NCI-H146 (cell line): ENCODE results near the gene MRAS.

Source experiments
- DNase-seq: peaks from one replicate; lab custom pipeline; 2025; lab: John Stamatoyannopoulos, UW

MRAS gene

DNA sequence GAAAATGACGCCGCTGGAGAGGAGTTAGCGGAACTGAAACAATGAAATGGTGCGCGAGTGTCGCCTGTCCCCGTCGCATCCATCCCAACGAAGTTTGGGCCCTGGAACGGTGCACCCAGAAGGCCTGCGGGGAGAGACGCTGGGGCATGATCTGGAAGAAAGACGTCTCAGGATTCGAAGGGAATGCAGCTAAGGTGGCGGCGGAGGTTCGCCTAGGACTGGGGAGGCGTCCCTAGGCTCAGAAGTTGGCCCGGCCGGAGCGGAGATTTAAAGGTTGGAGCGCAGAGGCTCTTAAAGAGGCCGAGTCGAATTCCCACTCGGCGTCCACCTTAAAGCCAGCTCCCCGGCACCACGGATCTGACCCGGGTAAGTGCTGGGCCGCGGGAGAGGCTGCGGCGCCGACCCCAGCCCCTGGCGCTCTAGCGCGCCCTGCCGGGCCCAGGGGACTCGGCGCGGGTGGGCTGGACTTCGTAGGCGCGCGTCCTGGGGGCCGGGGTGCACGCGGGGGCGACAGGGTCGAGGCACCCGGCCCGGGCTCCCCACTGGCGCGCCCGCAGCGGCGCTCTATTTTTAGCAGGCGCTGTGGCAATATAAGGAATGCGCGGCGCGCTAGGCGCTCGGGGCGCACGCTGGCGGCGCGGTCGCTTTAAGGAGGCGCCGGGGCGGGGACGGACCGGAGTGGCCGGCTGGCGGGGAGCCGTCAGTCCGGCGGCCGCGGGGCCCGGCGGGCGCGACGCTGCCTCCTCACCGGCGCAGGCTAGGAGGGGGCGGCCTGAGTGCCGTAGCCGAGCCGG lies at the start of gene MRAS:
MRAS (plus strand) TSS at position 620 of the 794 bp plus-strand sequence. CDS start 24,305 bp downstream, outside the sequence.
- peak; percentile 93 for DNase-seq

DNA sequence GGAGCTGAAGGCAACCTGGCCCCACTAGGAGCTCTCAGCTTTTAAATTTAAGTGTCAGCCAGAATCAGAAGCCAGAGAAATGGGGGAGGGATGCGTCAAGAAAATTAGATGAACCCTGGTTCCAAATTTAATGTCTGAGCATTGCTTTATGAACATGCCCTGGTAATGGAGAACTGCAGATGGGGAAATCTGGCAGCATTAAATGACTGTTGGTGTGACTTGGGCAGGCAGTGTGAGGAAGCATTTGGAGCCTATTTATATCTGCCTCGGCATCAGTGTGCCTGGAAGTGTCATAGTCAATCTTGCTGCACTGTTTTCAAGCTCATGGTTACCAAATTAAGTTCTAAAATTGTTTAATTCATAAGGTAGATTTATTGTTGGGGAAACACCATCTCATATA lies 47.7 kb upstream of the MRAS start:
- DNase-seq = no peak

DNA sequence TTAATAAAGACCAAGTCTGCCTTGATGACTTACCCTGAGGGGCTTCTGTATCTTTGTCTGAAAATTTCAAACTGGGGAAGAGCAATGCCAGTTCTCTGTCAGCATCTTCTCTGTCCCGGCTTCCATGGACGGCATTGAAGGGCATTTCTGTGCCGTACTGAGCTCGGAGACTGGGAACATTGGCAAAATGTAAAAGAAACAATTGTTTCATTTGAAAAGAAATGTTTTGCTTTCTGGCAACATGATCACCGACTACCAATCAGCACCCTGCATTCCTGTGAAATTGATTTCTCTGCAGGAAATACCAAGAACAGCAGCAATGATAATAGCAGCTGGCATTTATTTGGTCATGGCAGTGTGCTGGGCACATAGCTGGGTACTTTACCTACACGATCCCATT lies 44.9 kb upstream of the MRAS start:
- DNase-seq = no peak

DNA sequence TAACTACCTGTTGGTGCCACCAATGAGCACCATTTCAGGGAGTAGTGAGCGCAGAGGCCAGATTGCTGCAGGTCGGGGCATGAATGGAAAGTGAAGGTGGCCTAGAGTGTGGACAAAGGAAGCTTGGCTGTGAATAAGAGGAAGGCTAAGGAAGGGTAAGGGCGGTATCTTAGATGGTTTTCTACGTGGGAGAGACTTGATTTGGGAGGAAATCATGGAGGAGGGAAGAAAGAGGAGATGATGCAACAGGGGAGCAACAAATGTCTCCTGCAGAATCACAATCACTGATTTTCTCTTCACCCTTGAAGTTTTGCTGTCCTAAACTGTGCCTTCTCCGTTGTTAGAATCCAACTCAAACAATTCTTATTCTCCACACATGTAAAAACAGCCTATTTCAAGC lies 40.5 kb upstream of the MRAS start:
- no peak for DNase-seq

DNA sequence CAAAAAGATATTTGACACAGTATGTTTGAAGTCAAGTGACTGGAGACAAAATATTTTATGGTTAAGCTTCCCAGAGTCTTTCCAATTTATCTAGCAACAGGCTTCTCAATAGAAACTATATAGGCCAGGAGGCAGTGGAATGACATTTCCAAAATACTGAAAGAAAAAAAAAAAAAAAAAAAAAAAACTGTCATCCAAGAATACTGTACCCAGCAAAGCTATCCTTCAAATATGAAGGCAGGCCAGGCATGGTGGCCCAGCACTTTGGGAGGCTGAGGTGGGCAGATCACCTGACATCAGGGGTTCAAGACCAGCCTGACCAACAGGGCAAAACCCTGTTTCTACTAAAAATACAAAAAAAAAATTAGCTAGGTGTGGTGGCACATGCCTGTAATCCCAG lies 39.6 kb upstream of the MRAS start:
- no peak for DNase-seq

DNA sequence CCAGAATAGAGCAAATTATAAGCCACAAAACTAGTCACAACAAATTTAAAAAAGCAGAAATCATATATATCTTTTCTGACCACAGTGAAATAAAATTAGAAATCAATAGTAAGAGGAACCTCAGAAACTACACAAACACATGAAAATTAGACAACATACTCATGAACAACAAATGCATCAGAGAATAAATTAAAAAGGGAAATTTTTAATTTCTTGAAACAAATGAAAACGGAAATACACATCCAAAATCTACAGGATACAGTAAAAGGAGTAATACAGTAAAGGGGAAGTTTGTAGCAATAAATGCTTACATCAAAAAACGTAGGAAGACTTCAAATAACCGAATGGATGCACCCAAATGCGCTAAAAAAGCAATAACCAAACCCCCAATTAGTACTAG lies 37.9 kb upstream of the MRAS start:
- no peak for DNase-seq

DNA sequence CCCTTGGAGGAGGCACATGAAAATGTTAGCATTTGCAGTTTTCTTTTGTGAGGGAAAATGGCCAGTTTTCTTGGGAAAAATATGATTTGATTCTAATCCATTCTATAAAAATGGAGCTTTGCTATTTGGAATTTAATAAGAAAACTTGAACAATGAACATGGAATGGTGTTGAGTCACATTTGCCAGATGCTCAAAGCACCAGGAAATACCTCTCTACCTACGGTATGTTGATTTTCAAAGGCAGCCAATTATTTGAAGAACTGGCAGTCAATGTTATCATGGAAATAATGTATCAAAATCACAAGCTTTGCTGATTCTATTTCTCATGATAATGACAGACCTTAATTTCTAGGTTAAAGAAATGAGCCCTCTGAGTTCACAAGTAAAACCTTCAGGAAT lies 33.6 kb upstream of the MRAS start:
- no peak for DNase-seq

DNA sequence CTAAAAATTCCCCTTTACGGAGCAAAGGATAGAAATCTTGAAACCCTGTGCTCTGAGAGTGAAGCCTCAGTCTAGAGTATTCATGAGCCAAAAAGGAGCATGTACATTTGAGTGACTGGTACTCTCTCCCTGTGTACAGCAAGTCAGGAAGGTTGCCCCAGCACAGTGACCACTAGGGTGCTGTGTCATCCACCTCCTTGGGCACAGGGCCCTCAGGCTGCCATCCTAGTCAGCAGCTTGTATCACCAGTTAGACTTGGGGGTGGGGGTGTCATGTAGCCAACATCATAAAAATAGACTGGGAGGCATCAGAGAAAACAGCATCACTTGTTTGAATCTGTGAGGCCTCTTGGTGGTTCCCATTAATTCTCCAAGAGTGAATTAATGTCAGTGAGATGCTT lies 30.7 kb upstream of the MRAS start:
- DNase-seq = no peak

DNA sequence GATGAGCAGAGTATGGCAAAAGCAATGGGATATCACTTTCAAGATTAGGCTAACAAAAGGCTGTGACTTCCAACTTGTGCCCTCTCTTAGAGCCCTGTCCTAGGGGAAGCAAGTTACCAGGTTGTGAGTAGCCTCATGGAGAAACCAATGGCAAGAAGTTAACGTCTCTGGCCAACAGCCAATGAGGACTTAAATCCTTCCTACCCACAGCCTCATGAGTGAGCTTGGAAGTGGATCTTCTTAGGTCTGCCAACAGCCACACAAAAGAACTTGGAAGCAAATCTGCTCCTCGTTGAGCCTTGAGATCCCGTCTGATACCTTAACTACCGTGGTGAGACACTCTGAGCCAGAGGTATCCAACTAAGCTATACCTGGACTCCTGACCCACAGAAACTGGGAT lies 24.4 kb upstream of the MRAS start:
- DNase-seq = no peak

DNA sequence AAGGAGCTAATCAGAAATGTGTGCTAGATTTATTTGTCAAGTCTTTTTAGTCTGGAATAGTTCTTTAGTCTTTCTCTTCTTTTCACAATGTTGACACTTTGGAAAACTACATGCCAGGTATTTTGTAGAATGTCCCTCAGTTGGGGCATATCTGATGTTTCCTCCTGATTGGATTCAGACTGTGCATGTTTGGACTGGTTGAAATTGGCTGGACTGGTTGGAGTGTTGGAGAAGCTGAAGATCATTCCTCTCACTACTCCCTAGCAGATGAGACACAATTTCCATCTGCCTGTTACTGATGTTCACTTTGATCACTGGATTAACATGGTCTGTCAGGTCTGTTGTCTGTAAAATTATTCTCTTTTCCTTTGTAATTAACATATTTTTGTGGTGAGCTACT lies 22.4 kb upstream of the MRAS start:
- DNase-seq = no peak

DNA sequence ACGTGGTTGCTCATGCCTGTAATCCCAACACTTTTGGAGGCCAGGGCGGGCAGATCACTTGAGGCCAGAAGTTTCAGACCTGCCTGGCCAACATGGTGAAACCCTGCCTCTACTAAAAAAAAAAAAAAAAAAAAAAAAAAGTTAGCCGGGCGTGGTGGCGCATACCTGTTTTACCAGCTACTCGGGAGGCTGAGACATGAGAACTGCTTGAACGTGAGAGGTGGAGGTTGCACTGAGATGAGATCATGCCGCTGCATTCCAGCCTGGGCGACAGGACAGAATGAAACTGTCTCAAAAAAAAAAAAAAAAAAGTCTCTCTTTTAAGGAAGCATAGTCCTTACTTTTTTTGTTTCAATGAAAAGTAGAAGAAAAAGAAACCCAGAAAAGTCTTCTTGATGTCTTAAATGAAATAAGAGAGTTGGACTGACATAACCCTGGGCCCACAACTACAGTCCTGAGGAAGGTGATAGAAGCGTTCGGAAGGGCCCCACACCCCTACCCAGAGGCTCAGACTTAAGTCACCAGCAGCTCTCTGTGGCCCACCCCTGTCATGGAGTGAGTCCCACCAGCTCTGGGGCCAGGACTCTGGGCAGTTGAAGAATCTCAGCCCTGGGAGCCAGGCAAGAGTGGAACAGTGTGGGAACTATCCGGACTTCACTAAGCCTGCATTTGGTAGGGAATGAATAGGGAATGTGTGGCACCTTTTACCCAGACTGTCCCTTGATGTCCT lies 21.3 kb upstream of the MRAS start:
- DNase-seq = no peak

DNA sequence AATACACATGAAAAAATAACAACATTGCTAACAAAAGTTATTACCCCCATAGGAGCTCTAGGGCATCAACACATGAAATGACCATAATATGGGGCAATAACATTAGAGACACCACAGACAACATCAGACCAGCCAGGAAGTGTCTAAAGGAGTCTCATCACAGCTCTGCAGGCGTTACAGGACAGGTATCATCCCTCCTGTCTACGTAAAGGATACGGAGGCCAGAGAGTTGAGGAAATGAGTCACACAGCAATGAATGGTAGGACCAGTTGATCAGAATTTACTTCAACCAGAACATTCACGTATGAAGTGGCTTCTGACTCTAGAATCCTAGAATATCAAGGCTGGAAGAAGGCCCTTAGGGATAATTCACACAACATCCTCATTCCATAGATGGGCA lies 20.5 kb upstream of the MRAS start:
- no peak for DNase-seq

DNA sequence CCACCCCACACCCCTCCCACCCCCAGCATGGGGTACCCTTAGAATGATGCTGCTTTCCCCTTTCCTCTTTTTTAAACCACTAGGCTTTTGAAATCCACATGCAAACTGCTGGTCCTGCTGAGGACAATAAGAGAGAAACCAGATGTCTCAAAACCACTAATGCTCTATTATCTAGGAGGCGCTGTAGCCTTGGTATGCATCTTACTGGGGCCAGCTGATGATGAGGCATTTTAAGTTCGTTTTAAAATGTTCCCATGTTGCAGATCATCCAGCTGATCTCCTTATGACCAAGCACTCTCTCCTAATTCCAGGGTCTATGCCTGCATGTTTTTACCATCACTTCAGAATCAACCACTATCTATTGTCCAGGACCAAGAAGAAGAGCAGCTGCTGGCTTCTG lies 20.0 kb upstream of the MRAS start:
- peak; percentile 19 for DNase-seq

DNA sequence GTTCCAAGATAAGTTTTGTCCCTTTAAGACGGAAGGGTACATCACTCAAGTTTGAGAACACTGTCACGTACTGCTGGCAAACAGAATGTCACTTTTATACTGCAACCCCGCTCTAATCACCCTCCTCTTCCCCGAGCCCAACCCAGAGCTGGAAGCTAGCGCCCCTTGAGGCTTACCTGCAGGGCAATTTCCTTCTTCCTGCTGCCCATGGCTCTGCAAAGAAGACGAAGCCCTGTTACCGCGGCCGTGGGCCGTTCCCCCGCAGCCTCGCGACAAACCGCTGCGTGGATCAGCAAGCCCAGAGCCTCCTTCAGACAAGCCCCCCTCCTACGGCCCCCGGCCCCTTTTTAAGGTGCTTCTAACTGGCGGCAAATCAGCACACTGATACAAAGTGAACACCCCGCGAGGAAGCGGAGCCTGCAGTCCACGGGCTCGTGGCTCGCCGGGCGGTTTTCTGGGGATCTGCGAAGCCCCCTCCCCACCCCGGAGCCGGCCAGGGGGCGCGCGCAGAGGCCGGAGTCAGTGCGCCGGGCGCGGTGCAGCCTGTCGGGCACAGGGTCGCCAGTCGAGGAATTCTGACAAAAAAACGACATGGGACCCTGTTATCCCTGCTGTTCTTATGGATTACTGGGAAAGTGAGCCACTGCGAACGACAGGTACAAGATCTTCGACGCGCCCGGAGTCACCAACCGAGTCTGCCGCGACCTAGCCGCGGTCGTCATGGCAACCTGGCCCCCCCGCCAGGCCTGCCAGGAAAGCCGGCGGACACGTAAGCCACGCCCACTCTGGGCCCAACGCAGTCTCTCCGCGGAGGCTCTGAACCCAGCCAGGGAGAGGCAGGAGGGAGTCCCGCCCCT lies 19.0 kb upstream of the MRAS start, which contains the start of gene NME9:
NME9 (minus strand) TSS at position 725 of the 857 bp plus-strand sequence; CDS start at position 209, 516 bp downstream.
- peak; percentile 99 for DNase-seq

DNA sequence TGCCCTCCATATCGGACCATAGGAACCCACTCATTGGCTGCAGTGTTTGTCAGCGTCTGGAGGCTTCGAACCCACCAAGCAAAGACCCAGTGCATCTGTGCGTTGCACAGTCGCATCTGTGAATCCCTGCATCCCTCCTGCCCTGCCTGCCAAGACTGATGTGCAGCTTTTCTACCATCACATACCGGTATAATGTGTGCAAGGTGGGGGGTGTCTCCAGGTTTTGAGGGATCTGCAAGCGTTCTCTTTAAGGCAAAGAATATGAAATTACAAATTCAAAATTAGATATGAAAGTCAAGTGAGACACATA lies 18.4 kb upstream of the MRAS start:
- no peak for DNase-seq

DNA sequence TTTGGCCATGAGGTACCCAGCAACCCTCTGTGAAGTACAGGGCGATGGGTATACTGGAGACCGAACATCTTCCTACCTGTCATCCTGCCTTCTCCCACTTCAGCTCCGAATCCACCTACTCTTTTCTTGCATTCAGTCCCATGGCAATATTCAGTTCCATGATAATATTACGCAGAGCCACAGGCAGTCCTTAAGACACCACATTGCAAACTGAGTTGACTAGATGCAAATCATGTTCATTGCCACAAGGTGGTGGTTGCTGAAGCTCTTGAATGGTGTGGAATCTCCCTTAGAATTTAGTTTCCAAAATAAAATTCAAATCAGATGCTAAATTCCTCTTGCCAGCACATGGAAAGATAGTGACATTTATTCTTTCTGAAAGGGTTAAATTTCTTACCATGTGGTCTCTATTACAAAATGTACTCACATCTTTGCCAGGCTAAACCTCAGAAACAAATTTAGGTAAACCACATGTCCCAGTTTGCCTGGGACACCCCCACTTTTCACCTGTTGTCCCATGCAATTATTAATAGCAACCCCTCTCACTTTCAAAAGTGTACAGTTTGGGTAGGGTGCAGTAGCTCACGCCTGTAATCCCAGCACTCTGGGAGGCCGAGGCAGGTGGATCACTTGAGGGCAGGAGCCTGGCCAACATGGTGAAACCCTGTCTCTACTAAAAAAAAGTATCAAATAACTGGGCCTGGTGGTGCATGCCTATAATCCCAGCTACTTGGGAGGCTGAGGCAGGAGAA lies 17.1 kb upstream of the MRAS start:
- DNase-seq = no peak

DNA sequence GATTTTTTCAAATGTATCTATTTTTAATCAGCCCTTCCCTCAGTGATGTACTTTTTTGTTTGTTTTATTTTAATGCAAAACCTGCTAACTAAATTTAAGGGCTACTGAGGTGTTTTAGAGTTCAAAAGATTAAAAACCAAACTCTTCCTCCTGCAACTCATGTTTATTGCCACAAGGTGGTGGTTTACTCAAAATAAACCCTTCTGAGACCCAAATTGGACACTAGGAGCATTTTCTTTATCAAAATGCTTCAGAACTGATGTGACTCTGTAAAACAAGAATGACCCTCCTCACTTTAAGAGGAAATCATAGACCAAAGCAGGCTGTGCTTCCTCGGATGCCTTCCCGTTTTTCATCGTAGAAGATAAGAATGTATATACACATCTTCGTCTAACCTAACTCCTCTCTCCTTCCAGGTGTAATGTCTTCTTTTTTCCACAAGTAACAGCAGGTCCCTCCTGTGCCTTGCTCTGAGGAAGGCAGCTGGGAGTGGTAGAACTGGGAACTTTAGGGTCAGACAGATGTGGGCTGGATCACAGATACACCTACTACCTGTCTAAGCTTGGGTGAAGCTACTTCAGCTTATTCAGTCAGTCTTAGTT lies 15.8 kb upstream of the MRAS start:
- DNase-seq = peak; percentile 64

DNA sequence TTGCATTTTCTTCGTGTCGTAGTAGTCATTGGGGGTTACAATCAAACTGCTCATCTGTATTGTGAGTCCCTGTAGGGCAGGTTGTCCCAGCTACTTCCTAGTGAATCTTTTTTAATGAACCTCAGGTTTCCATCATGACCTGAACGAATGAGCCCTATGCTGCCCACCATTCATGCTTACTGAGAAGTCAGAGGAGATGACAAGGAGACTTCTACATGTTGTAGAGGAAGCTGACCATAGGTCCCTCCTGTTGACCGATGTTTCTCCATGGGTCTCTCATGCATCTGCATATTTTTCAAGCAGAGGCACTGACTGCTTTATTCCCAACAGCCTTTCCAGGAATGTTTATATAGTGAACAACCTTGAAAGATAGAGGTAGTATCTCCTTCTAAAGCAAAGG lies 13.8 kb upstream of the MRAS start:
- DNase-seq = no peak

DNA sequence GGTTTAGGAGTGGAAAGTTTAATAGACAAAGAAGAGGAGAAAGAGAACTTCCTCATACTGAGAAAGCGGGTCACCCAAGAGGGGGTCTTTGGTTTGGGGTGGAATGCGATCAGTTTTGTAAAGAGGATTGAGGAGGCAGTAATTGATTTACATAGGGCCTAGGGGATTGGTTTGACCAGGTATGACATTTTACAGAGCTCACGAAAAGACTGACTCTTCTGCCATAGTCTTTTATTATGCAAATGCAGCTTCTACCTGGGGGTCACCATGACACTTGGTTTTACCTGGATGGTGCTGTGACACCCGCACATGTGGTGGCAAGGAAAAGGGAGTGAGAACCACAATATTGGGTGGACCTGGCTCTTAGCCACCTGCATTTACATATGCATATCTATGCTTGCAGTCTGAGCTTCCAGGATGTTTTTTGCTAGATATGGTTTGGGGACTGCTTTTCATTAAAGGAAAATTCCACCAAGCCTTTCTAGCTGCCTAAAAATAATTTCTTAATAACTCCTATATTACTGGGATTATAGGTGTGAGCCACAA lies 11.9 kb upstream of the MRAS start:
- DNase-seq = no peak

DNA sequence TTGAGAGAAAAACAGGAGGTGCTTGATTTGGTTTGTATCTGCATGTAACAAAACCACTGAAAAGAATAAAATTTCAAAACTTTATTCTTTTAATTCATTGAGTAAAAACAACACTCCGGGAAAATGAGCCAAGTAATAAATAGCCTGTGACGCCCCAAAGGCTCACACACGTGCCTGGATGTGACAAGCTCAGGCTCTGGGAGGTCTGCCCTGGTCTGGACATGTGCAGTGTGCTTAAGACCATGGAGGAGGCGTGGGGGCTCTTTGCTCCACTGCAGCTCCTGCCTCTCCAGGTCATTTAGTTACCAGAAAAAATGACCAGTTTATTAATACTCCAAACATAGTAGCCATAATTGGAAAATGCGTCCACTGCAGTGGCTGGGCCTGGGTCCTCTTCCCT lies 10.1 kb upstream of the MRAS start:
- DNase-seq = no peak

DNA sequence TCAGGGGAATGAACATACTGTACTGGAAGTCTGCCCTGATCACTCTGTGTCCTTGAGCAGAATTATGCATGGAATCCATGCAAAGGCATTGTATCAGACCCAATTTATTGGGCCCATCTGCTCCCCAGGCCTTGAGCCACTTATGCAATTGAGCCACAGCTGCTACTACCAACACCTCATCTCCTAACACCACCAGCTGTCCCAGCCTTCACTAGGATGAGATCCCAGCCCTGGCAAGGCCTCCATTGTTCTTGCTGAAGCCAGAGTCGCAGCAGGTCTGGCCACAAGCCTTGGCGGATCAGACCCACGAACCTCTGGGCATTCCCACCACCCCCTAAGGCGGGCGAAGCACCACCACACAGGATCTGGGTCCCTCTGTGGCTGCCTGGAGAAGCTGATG lies 9.6 kb upstream of the MRAS start:
- no peak for DNase-seq
